ENCODE results near the gene RPL32.

DNA sequence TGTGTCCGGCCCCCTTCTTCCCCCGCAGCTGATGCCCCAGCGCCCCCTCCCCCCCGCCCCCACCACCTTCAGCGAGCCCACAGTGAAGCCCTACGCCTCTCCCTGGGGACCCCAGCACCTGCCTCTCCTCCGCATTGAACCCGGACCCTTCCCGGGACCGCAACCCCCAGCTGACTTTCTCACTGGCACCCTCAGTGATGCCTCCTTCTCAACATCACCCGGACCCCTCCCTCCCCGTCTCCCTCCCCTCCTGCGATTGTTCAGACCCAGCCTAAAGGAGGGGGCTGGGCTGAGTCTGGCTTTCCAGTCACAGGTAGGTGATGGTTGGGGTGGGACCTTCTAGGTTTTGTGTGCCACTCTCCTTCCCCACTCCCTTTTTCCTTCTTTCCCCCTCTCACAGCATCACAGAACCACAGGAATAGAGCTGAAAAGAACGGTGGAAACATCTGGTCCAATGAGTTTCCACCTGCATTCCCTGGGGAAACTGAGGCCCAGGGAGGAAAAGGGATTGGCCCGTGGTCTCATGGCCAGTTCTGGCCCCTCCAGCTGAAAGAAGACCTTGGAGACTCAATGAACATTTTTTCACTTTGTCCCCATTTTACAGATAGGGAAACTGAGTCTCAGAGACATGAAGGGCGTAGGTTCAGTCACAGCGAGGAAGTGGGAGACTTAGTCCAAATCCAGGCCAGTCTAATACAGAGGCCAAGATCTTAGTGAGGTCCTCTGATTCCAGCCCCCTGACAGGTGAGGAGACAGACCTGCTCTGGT is 44.1 kb downstream of the RPL32 start:
- TF ChIP-seq REST (tag by site-specific recombination; IDR thresholded peaks at IDR 0.05) (no peak), CTCF (tag by site-specific recombination; IDR thresholded peaks at IDR 0.05) (no peak), ZSCAN16 (tag by site-specific recombination; IDR thresholded peaks at IDR 0.05) (no peak)
